CD4-positive, alpha-beta T cell treated with Interleukin-1 beta for 1 hour (primary cell): ENCODE data around the gene ZDHHC18.
"Not testable (repeated sequence)": the region's sequence is repeated elsewhere in the genome, so short reads cannot be mapped to it uniquely, and the experiment has no call there.

ENCODE experiments used
- DNase-seq, 2 donors: peaks; one replicate each; pipeline ENCODE4 v3.0.0-alpha.2; 2020 to 2022

Gene ZDHHC18

DNA sequence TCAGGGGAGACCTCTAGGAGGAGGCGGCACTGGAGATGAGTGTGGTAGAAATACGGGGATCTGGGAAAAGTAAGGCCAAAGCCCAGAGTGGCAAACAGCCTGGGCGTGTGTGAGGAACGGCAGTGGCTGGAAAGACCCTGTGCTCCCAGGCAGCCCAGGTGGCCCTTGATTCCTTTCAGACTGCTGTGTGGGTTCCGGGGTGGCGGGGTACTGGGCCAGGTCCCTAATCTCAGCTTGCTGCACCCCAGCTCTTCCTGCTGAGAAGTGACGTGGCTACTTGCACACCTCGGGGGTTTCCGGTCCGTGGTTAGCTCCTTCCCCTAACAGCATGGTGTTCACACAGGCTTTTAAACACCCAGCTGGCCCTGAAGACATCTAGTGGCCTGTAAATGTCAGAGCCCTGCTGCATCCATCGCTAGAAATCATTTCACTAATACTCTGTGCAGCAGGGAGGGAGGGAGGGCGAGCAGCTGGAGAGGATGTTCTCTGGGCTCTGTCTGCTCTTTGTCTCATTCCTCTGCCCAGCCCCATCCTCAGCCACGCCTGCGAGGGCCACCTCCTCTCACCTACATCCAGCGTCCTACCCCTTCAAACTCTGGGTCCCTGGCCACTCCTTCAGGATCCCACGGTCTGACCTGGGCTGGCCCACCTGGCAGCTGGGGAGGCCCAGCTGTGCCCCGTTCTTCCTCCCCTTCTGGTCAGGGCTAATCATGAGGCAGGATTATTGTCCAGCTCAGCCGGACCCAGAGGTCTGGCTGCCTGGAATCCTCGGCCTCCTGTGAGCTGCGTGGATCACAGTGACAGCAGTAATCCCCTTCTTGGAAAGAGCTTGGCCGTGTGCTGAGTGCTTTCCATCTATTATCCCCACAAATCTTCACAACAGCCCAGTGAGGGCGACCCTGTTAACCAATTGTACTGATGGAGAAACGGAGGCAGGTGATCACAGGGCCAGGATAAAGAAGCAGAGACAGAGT is 7.2 kb downstream of the ZDHHC18 start:
- DNase-seq: peak; percentile 94 to 95

DNA sequence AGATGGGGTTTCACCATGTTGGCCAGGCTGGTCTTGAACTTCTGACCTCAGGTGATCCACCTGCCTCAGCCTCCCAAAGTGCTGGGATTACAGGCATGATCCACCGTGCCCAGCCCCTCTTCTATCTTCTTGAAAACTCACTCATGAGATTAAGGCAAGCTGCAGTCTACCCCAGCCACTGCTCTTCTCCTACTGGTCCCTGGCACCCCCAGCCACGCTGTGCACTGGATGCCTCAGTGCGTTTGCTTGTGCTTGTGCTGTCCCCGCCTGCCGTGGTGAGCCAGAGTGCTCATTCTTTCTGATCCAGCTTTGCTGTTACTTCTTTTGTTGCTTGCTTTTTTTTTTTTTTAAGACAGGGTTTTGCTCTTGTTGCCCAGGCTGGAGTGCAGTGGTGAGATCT is 11.2 kb downstream of the ZDHHC18 start:
- DNase-seq: not testable (repeated sequence)

DNA sequence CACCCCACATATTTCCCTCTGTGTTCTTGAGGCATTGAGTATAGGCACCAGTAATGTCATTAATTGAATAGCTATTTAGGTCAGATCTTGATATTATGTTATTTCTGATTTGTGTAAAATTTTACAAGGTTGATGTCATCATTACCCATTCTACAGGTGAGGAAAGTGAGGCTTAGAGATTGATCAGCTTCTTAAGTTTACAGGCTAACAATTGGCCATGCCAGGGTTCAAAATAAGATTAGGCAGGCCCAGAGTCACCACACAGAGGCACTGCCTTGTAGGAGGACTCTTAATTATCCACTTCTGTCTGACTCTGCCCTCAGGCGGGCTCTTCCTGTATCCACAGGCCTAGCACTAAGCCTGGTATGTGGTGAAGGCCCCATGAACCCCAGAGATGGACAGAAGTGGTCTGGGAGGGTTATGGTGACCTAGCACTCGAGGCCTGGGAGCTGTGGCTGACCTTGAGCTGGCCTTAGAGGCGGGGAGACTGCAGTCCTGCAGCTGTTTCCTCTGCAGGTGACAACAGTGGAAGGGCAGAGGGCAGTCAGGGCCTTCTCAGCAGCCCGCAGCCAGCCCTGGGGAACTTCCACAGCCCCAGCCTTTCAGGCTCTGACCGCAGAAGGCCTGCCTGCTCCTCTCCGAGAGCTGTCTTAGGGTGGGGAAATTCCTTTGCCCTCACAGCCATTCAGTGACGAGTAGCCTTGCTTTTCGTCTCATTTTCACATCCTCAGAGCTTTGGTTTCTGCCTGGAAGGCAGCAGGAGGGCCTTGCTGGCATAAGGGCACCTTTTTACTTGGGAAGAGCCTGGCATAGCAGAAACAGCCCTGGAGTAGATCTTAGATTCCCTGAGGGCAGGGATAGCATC is 12.2 kb downstream of the ZDHHC18 start:
- peak; percentile 68 to 78 for DNase-seq

DNA sequence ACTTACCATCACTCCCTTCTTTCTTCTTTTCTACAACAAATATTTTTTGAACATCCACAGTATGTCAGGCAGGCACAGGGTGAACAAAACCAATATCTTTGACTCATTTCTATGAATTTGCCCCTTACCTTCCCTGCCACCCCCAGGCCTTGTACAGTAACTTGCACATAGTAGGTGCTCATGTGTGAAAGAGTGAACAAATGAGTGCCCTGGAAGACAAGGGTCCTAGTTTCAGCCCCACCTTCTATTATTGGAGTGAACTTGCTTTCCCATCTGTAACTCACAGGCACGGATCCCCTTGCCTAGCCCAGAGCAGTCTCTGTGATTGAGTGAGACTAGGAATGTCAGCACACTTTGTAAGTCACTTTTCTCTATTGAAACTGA is 12.8 kb downstream of the ZDHHC18 start:
- no peak for DNase-seq

DNA sequence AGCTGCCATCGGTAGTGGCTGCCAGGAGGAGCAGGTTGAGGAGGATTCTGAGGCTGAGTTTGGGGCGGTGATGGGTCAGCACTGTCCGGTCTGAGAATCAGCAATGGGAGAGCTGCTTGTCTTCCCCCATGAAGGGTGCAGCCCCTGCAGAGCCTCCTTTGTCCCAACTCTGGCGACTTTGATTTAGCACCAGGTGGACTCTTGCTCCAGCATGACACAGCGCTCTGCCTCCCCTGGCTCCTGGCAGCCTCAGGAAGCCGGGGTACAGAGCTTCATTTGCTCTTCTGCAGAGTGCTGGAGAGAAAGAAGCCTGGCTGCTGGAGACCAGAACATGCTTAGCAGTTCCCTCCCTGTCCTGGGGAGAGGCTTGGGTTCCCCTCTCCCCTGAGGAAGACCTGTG is 13.3 kb downstream of the ZDHHC18 start:
- DNase-seq: no peak

DNA sequence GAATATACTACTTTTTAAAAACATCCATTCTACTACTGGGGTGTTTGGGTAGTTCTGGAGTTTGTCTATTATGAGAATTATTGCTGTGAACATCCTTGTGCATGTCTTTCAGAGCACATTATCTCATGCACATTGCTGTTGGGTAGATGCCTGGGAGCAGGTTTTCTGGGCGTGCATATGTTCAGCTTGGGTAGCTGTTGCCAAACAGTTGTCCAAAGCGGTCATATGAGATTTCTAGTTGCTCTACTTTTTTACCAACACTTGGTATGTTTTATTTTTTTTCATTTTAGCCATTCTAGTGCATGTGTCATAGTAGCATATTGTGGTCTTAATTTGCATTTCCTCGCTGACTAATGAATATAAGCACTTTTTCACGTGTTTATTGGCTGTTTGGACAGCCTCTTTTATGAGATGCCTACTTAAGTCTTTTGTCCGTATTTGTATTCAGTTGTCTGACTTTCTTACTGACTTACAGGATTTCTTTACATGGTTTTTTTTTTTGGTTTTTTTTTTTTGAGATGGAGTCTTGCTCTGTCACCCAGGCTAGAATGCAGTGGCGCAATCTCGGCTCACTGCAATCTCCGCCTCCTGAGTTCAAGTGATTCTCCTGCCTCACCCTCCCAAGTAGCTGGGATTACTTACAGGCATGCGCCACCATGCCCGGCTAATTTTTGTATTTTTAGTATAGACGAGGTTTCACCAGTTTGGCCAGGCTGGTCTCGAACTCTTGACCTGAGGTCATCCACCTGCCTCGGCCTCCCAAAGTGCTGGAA is 18.1 kb downstream of the ZDHHC18 start:
- no peak for DNase-seq

DNA sequence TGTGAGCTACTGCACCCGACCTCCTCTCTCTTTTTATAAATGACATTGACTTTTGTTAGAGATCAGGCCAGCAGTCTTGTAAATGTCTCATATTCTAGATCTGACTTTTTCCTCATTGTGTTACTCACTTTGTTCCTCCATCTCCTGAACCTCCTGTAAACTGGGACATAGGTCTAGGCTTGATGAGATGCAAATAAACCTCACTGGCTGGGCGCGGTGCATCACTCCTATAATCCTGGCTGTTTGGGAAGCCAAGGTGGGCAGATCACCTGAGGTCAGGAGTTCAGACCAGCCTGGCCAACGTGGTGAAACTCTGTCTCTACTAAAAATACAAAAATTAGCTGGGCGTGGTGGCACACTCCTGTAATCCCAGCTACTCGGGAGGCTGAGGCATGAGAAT is 21.3 kb downstream of the ZDHHC18 start:
- DNase-seq: not testable (repeated sequence)

DNA sequence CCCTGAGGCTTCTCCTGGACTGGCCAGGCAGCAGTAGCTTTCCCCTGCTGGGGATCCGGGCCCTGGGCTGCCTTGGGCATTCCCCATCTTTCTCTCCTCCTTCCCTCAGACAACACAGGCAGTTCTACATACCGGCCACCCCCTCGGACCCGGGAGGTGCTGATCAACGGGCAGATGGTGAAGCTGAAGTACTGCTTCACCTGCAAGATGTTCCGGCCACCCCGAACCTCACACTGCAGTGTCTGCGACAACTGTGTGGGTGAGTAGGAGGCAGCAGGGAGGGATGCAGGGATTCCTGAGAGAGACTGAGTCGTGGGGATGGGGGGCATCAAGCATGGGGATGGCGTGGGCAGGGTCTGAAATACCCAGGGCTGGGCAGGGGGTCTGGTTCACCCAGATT is 22.0 kb downstream of the ZDHHC18 start:
- no peak for DNase-seq

DNA sequence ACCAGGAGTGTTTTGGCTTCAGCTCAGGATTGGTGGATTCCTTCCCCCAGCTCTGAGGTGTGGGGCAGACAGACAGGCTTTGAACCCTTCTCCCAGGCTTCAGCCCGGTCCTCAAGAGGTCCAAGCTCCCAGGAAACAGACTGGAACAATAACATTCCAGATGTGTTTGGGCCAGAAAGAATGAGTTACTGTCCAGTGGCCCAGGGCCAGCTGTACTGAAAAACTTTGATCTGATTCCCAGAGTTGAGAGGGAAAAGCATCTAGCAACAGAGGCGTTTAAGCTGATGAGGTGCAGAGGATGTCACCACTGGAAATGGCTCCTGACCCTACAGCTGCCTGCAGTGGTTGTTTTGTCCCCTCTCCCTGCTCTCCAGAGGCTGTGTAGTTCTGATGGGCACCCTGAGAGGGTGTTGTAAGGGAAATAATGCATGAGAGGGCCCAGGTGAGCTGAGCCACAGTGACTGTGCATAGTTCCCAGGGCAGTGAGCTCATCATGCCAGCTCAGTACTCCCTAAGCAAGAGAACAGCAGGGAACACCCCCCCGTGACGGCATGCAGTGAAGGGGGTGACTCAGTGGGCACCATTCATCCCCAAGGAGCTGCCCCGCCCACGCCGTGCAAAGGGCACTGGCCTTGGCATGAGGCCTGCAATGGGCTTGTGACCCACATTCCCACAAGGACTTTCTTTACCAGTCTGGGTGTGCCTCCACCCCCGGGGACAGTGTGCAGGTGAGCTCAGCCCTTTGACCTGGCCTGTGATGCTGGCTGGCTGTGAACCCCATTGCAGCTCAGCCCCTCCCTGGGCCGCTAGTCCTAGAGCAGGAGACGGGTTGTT is 22.7 kb downstream of the ZDHHC18 start:
- no peak for DNase-seq

DNA sequence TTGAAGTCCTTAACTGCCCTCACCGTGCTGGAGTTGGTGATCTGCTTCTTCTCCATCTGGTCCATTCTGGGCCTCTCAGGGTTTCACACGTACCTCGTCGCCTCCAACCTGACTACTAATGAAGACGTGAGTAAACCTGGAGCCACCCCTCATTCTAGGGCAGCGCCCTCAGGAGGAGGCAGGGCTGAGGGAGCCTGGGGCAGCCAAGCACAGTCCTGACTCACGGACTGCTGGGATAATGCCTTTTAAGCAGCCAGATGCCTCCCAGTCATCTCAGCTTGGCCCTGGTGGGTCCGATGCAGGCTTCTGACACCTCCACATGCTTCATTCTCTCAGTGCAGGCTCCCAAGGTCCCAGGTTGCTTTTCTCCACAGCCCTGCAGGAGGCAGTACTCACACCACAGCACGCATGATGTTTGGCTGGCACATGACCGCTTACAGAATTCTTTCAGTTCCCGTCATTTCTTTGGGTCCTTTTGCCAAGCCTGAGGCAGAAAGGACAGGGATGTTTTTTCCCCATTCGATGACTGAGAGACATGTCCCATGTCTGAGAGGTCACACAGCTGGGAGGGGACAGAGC is 24.7 kb downstream of the ZDHHC18 start:
- no peak for DNase-seq

DNA sequence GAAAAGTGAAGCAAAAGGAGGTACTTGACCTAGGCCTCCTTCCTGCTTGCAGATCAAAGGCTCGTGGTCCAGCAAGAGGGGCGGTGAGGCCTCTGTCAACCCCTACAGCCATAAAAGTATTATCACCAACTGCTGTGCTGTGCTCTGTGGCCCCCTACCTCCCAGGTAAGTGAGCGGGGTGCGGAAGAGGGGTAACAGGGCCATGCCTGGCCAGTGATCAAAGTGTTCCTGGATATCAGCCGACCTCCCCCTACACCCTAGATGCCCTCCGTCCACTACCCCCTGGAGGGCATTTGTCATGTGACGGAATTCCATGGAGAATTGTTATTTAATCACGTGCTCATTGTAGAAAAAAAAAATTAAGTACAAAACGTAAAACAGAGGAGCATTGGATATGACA is 26.2 kb downstream of the ZDHHC18 start:
- no peak for DNase-seq

DNA sequence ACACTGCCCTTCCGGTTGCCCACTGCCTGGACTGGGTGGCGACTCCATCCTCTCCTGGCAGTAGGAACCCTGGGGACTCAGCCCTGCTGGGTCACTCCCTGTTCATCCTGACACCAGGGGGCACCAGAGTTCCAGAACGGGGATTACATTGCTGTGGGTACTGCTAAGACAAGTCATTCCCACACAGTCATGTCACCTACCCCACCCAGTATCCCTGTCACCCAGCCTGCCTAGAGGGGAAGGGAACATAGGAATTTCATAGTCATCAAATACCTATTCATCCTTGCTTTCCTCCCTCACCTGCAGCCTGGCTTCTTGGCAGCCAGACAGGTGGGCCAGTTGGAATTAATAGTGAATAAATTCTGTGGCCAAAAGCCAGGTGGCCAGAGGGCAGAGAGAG is 26.7 kb downstream of the ZDHHC18 start:
- DNase-seq: peak; percentile 79 to 80

DNA sequence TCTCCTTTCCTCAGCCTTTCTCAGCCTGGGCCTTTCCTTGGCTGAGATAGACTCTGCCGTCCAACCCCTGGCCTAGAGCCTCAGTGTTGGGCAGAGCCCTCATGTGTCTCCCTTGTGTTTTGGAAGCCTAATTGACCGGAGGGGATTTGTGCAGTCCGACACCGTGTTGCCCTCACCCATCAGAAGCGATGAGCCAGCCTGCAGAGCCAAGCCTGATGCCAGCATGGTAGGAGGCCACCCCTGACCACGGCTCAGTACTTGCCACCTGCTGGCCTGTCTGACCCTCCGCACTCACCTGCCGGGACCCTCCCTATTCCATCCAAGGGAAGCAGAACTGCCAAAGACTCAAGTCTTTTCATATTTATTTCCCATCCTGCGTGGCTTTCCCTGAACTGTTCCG is 27.1 kb downstream of the ZDHHC18 start:
- DNase-seq: no peak

DNA sequence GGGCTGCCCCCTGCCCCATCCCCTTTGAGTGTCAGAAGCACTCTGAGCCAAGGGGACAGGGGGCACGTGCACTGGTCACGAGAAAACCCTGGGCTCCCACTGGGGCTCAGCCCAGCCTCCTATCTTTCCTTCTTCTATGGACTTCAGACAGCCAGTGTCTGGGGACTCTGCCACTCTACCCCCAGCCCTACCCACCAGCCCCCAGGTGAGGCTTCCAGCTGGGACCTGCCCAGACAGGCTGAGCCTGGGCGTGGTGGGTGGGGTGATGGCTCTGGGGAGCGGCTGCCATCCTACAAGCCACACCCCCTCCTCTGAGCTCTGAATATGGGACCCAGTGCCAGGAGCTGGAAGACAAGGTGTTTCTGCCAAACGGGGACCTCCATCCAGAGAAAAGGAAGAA is 28.4 kb downstream of the ZDHHC18 start:
- no peak for DNase-seq

DNA sequence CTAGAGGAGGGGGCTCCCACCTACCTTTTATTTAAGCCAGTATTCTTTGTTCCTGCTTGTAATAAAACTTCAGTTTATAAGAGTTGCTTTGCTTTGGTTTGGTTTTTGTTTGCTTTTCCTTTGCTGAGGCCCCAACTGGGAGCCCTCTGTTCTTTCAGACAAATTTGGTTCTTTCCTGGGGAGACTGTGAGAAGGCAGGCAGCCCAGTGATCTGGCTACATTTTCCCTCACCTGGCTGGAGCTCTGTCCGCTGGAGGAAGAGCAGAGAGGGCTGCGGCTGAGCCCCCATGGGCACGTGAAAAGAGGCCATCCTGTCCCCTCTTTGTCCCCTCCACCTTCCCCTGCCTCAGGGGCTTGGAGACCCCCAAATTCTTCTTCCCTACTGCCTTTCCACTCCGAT is 29.1 kb downstream of the ZDHHC18 start:
- no peak for DNase-seq

DNA sequence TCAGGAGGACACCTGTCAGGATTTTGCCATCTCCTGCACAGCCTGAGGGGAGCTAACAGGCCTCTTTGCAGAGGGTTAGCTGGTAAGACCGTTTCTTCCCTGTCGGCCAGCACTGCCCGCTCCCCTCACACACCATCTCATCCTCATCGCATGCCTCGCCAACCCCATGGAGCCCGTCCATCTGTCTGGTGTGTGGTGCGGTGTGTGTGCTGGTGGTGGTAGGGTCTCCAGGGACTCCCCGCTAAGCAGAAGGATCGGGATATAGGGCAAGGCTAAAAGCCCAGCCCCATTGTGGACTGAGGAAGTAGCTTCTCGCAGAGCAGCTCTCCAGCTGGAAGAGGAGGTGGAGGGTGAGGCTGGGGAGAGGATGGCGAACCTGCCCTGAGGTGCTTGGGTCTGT is 29.7 kb downstream of the ZDHHC18 start:
- no peak for DNase-seq

DNA sequence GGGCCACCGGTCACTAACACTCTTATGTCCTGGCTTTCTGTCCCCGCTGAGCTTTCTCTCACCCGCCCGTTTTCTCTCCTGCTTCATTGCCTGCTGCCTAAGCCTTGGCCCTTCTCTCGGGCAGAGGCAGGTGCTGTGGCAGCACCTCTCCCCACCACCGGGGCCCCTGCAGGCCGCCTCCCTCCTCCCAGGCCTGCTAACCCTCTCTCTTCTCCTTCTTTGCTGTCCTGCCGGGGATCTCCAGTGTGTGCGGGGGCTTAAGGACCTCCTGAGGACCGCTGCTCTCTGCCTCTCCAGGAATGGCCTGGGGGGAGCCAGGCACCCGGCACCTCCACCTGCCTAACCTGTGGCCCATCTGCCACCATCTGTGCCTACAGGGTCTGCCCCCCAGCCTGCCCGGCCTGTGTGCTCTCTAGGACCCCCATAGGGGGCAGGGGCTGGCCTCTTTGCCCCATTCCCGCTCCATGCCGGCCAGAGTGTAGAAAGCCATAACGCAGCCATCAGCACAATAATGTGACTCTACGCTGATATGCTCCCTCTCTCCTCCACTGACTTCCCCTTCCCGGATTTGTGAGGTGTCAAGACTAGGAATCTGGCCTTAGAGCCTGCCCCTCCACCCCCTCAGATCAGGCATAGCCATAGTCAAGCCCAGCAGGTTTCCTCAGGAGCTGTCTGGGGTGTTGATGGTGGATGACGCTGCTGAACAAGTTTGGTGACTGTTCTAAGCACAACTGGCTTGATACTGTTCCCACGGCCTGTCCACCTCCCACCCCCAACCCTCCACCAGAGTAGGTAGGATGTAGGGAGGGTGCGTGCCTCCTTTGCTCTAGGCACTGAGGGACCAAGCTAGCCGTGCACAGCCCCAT is 30.3 kb downstream of the ZDHHC18 start:
- no peak for DNase-seq

DNA sequence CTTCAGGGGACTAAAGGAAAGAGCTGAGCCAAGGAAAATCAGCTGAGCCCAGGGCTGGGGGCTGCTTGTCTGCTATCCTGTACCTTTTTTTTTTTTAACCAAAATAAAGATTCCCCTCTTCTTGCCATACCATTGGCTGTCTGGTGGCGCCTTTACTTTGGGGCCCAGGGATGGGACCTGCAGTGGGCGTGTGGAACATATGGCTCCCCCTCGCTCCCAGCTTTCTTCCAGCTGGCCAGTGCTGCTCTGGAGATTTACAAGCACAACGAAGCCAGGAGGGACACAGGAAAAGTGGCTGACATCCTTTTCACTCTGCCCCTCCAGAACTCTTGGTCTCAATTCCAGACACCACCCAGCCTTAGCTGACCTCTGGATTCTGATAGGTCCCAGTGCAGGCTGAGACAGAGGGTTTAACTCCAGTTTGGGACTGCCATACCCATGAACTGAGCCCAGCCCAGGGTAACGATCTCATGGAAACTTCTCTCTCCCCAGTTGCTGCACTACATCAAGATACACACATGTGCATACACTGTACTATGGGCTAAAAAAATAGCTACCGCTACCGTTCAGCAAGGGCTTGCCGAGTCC is 31.1 kb downstream of the ZDHHC18 start:
- no peak for DNase-seq

DNA sequence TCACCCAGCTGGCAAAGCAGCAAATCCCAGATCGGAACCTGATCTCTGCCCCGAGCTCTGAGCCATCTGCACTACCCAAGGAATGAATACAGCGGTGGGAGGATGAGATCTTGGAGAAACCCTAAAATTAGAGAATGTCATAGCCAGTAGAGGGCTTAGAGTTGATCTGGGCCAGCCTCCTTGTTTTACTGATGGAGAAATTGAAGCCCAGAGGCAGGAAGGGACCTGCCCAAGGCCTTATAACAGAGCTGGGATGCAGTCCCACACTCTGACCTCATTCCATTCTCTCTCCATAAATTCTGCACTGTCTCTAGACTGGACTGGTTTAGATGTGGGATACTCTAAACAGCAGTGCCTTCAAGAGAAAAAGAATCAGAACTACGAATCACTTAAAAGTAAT is 31.7 kb downstream of the ZDHHC18 start:
- DNase-seq: no peak

DNA sequence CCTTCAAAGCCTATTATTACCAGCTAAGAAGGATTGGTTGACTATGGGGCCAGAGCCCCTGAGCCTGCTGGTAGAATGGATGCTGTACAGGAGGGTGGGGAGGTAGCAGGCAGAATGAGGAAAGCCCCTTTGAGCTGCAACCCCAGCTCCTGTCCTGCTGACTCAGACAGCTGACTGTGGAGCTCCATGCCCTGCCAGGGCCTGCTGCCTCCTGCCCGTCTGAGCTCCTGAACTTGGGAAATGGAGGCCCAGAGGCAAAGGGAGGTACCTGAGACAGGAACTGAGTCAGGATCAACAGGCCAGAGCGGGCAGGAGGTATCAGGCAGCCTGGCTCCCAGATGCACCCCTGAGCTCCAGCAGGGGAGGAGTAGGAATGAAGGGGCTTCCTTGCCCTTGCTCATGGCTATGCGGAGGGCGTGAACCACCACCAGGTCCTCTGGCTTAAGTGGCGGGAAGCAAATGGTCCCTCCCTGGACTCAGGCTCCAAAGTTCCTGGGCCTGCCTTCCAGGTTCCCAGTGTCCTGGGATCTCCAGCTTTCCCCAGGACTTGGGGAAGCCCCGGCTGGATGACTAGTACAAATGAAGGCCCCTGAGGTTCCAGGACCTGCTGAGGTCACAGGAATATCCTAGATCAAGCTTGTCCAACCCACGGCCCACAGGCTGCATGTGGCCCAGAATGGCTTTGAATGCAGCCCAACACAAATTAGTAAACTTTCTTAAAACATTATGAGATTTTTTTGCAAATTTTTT is 32.6 kb downstream of the ZDHHC18 start:
- no peak for DNase-seq
